ENCODE data around the gene CIRBP. TPM values are rescaled to one million over a fixed set of nuclear protein-coding genes. Genes with fewer than 3 reads are reported as not detected.

Gene CIRBP
- total and polyA plus RNA-seq, 9 of the 15 experiments (the other 6 are each of a cell fraction or from before 2014, with no cell fraction given) = 20.5 to 327 (median 176) TPM

GRCh38 chr19:1270213-1270853 is 1.2 kb downstream of the CIRBP start (continued):
- TF ChIP-seq ARID4B (CRISPR knock-in tag; IDR thresholded peaks at IDR 0.05) (no peak; the same call in 1 of the 2 replicates), CBX8 (IDR thresholded peaks at IDR 0.05; ENCODE audit: borderline replicate concordance, extremely low read depth, low read depth, low read length, poor library complexity, severe bottlenecking) (no peak), ZNF444 (CRISPR knock-in tag; IDR thresholded peaks at IDR 0.05) (0 out of 2 replicates have a peak, but pooled peaks have one; percentile 33), ZNF282 (CRISPR knock-in tag; IDR thresholded peaks at IDR 0.05) (no peak), TRIM28 (IDR thresholded peaks at IDR 0.05) (no peak), ATF6 (CRISPR knock-in tag; IDR thresholded peaks at IDR 0.05) (no peak), SETDB1 (IDR thresholded peaks at IDR 0.05; ENCODE audit: low read length) (no peak), THRAP3 (IDR thresholded peaks at IDR 0.05; ENCODE audit: borderline replicate concordance) (no peak), TAF15 (IDR thresholded peaks at IDR 0.05; ENCODE audit: low read depth, low read length) (no peak), ESRRB (CRISPR knock-in tag; IDR thresholded peaks at IDR 0.05; ENCODE audit: borderline replicate concordance) (no peak), ZNF57 (CRISPR knock-in tag; IDR thresholded peaks at IDR 0.05) (no peak), CREB5 (CRISPR knock-in tag; IDR thresholded peaks at IDR 0.05) (no peak), ZBTB11 (CRISPR knock-in tag; IDR thresholded peaks at IDR 0.05) (peak in 1 of 3 experiments; percentile 8; a peak in 1 of 6 replicates), GTF2E2 (tag; IDR thresholded peaks at IDR 0.05) (no peak)

Data from K562 (cell line).